Upper lobe of left lung (tissue), 4 donors: ENCODE results near the gene GALNT2.

Experiments
- CTCF ChIP-seq, 6 experiments: fragments of 450-650 bp in 4 of 6; fragments of 200-600 bp in 2 of 6; sonication (generic) in 2 of 6; IDR thresholded peaks; one replicate each; pipeline ENCODE4 v1.5.1; 2016 to 2019; ENCODE audit warnings: antibody characterized with exemption in 6 of 6
- EP300 ChIP-seq, 4 donors: sonication (generic); formaldehyde crosslinking; IDR thresholded peaks; one replicate each; pipeline ENCODE4 v1.5.1; 2017; ENCODE audit warnings: antibody characterized with exemption in 4 of 4, control low read depth in 2 of 4
- POLR2A ChIP-seq, 4 donors: fragments of 450-650 bp; IDR thresholded peaks; one replicate each; pipeline ENCODE4 v1.5.1; 2016 to 2017; ENCODE audit warnings: antibody characterized with exemption in 4 of 4, mild to moderate bottlenecking in 2 of 4

- TF ChIP-seq CTCF (IDR thresholded peaks at IDR 0.05), result no peak
- no peak for TF ChIP-seq EP300 (IDR thresholded peaks at IDR 0.05)
- TF ChIP-seq POLR2A (IDR thresholded peaks at IDR 0.05), result no peak
Measured at GRCh38 chr1:230175839-230176238, 108.8 kb downstream of the GALNT2 start.
